ENCODE results near the gene FCHSD2.
"Not testable (repeated sequence)": the region's sequence is repeated elsewhere in the genome, so short reads cannot be mapped to it uniquely, and the experiment has no call there.

The FCHSD2 gene

DNA sequence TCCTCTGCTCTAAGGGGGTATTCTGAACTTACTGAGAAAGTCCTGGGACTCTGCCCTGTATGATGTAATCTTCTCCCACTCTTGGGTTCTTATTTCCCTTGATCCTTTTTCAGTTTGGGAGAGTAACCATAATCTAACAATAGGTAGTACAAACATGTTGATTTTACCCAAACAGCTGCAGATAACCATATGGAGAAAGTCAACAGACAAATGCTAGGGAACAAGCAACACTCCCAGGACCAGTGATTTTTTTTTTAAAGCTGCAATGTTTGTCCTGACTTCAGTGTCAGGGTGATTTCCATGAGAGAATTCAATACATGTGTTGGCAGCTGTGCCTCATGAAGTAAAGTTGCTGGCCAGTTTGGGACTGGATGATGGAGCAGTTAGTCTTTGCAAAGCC, 156.5 kb downstream of the FCHSD2 start:
- no peak for DNase-seq (ENCODE audit: low read depth)
- no peak for TF ChIP-seq MYC (IDR thresholded peaks at IDR 0.05; ENCODE audit: low read depth, low read length)
- TF ChIP-seq, protein P1, sequence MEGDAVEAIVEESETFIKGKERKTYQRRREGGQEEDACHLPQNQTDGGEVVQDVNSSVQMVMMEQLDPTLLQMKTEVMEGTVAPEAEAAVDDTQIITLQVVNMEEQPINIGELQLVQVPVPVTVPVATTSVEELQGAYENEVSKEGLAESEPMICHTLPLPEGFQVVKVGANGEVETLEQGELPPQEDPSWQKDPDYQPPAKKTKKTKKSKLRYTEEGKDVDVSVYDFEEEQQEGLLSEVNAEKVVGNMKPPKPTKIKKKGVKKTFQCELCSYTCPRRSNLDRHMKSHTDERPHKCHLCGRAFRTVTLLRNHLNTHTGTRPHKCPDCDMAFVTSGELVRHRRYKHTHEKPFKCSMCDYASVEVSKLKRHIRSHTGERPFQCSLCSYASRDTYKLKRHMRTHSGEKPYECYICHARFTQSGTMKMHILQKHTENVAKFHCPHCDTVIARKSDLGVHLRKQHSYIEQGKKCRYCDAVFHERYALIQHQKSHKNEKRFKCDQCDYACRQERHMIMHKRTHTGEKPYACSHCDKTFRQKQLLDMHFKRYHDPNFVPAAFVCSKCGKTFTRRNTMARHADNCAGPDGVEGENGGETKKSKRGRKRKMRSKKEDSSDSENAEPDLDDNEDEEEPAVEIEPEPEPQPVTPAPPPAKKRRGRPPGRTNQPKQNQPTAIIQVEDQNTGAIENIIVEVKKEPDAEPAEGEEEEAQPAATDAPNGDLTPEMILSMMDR (IDR thresholded peaks at IDR 0.05; ENCODE audit: low read depth, low read length): no peak
- TF ChIP-seq MAX (IDR thresholded peaks at IDR 0.05; ENCODE audit: low read depth, low read length): no peak
- TF ChIP-seq POLR2A (IDR thresholded peaks at IDR 0.05; ENCODE audit: extremely low read depth, insufficient read length): no peak
- no peak overlapping the region for H3K4me3 ChIP-seq (ENCODE audit: low read depth, low read length)

DNA sequence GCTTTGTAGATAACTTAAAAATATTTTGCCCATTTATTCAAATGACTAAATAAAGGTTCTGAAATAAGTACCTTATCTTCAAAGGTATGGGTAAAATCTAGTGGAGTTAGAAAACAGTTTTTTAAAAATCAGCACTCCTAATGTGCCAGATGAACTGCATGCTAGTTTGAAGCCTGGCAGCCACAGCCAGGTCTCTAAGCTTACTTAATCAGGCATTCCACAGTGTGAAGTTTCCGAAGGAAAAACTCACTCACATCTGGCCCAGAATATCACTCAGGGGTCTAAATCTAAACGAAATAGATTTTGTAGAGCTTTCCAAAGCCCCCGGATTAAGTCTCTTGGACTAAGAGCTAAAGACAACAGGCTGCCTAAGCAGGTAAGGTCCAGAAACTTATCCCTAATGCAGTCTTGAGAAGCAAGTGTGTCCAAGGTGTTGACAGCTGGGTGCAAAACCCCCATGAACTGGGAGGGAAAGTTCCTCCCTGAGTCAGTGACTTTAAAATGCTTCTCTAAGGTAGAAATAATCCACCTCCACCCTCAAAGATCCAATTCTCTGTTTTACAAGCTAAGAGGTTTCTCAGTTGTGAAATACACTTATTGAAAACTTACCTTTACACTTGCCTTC, 157.6 kb downstream of the FCHSD2 start:
- no peak overlapping the region for H3K4me3 ChIP-seq (ENCODE audit: low read depth, low read length)
- no peak for DNase-seq (ENCODE audit: low read depth)
- TF ChIP-seq MYC (IDR thresholded peaks at IDR 0.05; ENCODE audit: low read depth, low read length) (no peak), MAX (IDR thresholded peaks at IDR 0.05; ENCODE audit: low read depth, low read length) (no peak), POLR2A (IDR thresholded peaks at IDR 0.05; ENCODE audit: extremely low read depth, insufficient read length) (no peak)
- TF ChIP-seq, protein P1 (IDR thresholded peaks at IDR 0.05; ENCODE audit: low read depth, low read length): no peak

DNA sequence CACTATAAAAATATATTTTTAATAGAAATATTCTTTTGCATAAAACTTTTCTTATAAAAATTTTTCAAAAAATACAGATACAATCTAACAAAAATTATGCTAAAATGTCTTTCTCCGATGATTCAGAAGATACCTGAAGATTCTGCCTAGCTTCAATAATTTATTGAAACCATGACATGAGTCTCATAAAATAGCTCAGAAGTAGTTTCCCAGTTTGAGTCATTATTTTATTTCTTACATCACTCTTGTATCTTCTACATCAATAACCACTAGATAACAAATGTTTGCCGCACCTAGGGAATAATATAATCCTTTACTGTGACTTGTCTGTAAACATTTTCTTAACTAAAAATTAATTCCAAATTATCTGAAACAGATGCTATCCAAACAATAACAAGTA, 158.6 kb downstream of the FCHSD2 start:
- no peak overlapping the region for H3K4me3 ChIP-seq (ENCODE audit: low read depth, low read length)
- TF ChIP-seq POLR2A (IDR thresholded peaks at IDR 0.05; ENCODE audit: extremely low read depth, insufficient read length) (no peak), MAX (IDR thresholded peaks at IDR 0.05; ENCODE audit: low read depth, low read length) (no peak), MYC (IDR thresholded peaks at IDR 0.05; ENCODE audit: low read depth, low read length) (no peak)
- TF ChIP-seq, protein P1 (IDR thresholded peaks at IDR 0.05; ENCODE audit: low read depth, low read length): no peak
- DNase-seq (ENCODE audit: low read depth): no peak

GRCh38 chr11:72981971-72982685, 160.0 kb downstream of the FCHSD2 start:
- DNase-seq (ENCODE audit: low read depth): no peak
- TF ChIP-seq MYC (IDR thresholded peaks at IDR 0.05; ENCODE audit: low read depth, low read length) (no peak), MAX (IDR thresholded peaks at IDR 0.05; ENCODE audit: low read depth, low read length) (no peak), POLR2A (IDR thresholded peaks at IDR 0.05; ENCODE audit: extremely low read depth, insufficient read length) (no peak)
- TF ChIP-seq, protein P1 (IDR thresholded peaks at IDR 0.05; ENCODE audit: low read depth, low read length): no peak
- no peak overlapping the region for H3K4me3 ChIP-seq (ENCODE audit: low read depth, low read length)

GRCh38 chr11:72981080-72981479, 161.0 kb downstream of the FCHSD2 start:
- DNase-seq (ENCODE audit: low read depth): no peak
- TF ChIP-seq MAX (IDR thresholded peaks at IDR 0.05; ENCODE audit: low read depth, low read length) (no peak), POLR2A (IDR thresholded peaks at IDR 0.05; ENCODE audit: extremely low read depth, insufficient read length) (no peak), MYC (IDR thresholded peaks at IDR 0.05; ENCODE audit: low read depth, low read length) (no peak)
- TF ChIP-seq, protein P1 (IDR thresholded peaks at IDR 0.05; ENCODE audit: low read depth, low read length): no peak
- no peak overlapping the region for H3K4me3 ChIP-seq (ENCODE audit: low read depth, low read length)

GRCh38 chr11:72977782-72978181, 164.3 kb downstream of the FCHSD2 start:
- DNase-seq (ENCODE audit: low read depth); H3K4me3 ChIP-seq (ENCODE audit: low read depth, low read length): not testable (repeated sequence)

DNA sequence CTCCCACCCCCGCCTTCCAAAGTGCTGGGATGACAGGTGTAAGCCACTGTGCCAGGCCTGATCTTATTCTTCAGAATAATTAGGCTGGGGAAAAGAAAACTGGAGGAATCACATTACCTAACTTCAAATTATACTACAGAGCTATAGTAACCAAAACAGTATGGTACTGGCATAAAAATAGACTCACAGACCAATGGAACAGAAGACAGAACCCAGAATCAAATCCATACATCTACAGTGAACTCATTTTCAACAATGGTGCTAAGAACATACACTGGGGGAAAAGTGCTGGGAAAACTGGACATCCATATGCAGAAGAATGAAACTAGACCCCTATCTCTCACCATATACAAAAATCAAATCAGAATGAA, 165.6 kb downstream of the FCHSD2 start:
- not testable (repeated sequence) for H3K4me3 ChIP-seq (ENCODE audit: low read depth, low read length); DNase-seq (ENCODE audit: low read depth)

All from NB4 (cell line).